B cell (primary cell): Measurements from ENCODE around the gene SLC22A31.

Experiments
- EZH2 ChIP-seq: IDR thresholded peaks from 2 replicates; pipeline ENCODE4 v1.6.1; 2012; ENCODE audit warnings: borderline replicate concordance, low read depth, mild to moderate bottlenecking, moderate library complexity, low read length; ENCODE audit not compliant: insufficient read depth, poor library complexity, severe bottlenecking
- TF ChIP-seq, protein P1 (sequence below): fragments of 200-600 bp; IDR thresholded peaks from one replicate; pipeline ENCODE4 v1.8.0; 2022; ENCODE audit warnings: antibody characterized with exemption, mild to moderate bottlenecking

DNA sequence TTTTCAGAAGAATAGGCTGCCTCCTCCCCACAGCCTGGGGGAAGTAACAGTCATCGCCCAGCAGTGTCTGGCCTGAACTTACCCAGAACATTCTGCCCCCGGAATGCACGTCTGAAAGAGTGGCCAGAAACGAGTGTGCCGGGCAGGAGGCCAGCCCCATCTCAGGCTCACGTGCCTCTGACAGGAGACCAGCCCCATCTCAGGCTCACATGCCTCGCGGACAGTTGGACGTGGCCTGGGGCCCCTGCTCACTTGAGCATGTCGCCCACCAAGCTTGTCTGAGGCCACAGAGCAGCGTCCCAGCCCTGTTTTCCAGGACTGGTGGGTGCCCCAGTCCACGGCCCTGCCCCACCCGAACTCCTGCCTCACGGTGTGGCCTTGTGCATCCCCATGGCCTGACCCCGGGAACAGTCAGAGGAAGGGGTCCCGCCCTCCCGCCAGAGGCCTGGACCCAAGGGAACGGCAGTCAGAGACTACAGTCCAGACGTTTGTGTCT lies 45.1 kb downstream of the SLC22A31 start:
- TF ChIP-seq, protein P1, sequence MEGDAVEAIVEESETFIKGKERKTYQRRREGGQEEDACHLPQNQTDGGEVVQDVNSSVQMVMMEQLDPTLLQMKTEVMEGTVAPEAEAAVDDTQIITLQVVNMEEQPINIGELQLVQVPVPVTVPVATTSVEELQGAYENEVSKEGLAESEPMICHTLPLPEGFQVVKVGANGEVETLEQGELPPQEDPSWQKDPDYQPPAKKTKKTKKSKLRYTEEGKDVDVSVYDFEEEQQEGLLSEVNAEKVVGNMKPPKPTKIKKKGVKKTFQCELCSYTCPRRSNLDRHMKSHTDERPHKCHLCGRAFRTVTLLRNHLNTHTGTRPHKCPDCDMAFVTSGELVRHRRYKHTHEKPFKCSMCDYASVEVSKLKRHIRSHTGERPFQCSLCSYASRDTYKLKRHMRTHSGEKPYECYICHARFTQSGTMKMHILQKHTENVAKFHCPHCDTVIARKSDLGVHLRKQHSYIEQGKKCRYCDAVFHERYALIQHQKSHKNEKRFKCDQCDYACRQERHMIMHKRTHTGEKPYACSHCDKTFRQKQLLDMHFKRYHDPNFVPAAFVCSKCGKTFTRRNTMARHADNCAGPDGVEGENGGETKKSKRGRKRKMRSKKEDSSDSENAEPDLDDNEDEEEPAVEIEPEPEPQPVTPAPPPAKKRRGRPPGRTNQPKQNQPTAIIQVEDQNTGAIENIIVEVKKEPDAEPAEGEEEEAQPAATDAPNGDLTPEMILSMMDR = no peak
- no peak for TF ChIP-seq EZH2
